ENCODE data around the gene GID4.

GRCh38 chr17:18014006-18014405 lies 25.2 kb upstream of the GID4 start:
- TF ChIP-seq, protein P1, sequence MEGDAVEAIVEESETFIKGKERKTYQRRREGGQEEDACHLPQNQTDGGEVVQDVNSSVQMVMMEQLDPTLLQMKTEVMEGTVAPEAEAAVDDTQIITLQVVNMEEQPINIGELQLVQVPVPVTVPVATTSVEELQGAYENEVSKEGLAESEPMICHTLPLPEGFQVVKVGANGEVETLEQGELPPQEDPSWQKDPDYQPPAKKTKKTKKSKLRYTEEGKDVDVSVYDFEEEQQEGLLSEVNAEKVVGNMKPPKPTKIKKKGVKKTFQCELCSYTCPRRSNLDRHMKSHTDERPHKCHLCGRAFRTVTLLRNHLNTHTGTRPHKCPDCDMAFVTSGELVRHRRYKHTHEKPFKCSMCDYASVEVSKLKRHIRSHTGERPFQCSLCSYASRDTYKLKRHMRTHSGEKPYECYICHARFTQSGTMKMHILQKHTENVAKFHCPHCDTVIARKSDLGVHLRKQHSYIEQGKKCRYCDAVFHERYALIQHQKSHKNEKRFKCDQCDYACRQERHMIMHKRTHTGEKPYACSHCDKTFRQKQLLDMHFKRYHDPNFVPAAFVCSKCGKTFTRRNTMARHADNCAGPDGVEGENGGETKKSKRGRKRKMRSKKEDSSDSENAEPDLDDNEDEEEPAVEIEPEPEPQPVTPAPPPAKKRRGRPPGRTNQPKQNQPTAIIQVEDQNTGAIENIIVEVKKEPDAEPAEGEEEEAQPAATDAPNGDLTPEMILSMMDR (IDR thresholded peaks at IDR 0.05 in 8 of 11, conservative IDR thresholded peaks at IDR 0.05 in 3 of 11), result no peak
- no peak for TF ChIP-seq POLR2AphosphoS5 (IDR thresholded peaks at IDR 0.05)
